Lung (tissue), 12 donors: ENCODE data around the gene ADARB1. TPM values are rescaled to one million over a fixed set of nuclear protein-coding genes. Genes with fewer than 3 reads are reported as not detected.
"Not testable (repeated sequence)": the region's sequence is repeated elsewhere in the genome, so short reads cannot be mapped to it uniquely, and the experiment has no call there.

Source experiments
- ATAC-seq: fragments of 200-7000 bp; cut with Tn5 transposase; one replicate; pipeline ENCODE4 v1.9.1; 2020; ENCODE audit warnings: moderate number of reproducible peaks; ENCODE audit not compliant: insufficient read depth, low FRiP score
- DNase-seq, 3 donors: peaks; one replicate each; pipeline ENCODE4 v3.0.0-alpha.2; 2013 to 2017
- H3K27ac ChIP-seq, 2 donors: one replicate each; pipeline ENCODE4 v1.5.1; 2013; ENCODE audit warnings: mild to moderate bottlenecking in 2 of 2, moderate library complexity in 2 of 2, control low read depth in 1 of 2, inconsistent platforms in 1 of 2, low read depth in 1 of 2, low read length in 1 of 2
- H3K27me3 ChIP-seq, 3 donors: one replicate each; pipeline ENCODE4 v1.5.1; 2013; ENCODE audit warnings: low read length in 2 of 3; ENCODE audit not compliant: control insufficient read depth in 3 of 3, insufficient read depth in 3 of 3
- H3K36me3 ChIP-seq, 4 donors: one replicate each; pipeline ENCODE4 v1.5.1; 2013; ENCODE audit warnings: low read length in 4 of 4, mild to moderate bottlenecking in 1 of 4, moderate library complexity in 1 of 4; ENCODE audit not compliant: control insufficient read depth in 4 of 4, insufficient read depth in 4 of 4
- H3K4me1 ChIP-seq, 5 donors: one replicate each; pipeline ENCODE4 v1.5.1; 2013; ENCODE audit warnings: low read length in 5 of 5, mild to moderate bottlenecking in 2 of 5, moderate library complexity in 1 of 5; ENCODE audit not compliant: control insufficient read depth in 5 of 5, insufficient read depth in 5 of 5
- H3K4me3 ChIP-seq: one replicate; pipeline ENCODE4 v1.5.1; 2013; ENCODE audit warnings: mild to moderate bottlenecking, control low read depth, moderate library complexity
- H3K9ac ChIP-seq, 2 donors: one replicate each; pipeline ENCODE4 v1.5.1; 2013; ENCODE audit warnings: low read length in 2 of 2, control low read depth in 1 of 2; ENCODE audit not compliant: insufficient read depth in 1 of 2
- H3K9me3 ChIP-seq, 4 donors: one replicate each; pipeline ENCODE4 v1.5.1; 2013; ENCODE audit warnings: low read length in 3 of 4, mild to moderate bottlenecking in 1 of 4, moderate library complexity in 1 of 4; ENCODE audit not compliant: control insufficient read depth in 4 of 4, insufficient read depth in 3 of 4
- CTCF ChIP-seq: IDR thresholded peaks from 2 replicates; pipeline ENCODE4 v1.5.1; 2012; ENCODE audit warnings: mild to moderate bottlenecking; ENCODE audit errors: control extremely low read depth, extremely low read depth
- WGBS, 2 donors: extraction: QIAGEN DNeasy Blood & Tissue Kit; methylation state at CpG; one replicate each; pipeline ENCODE4 v1.1.7; 2013; 5-methylcytosine and 5-hydroxymethylcytosine counted together
- polyA plus RNA-seq, 2 donors: library from polyadenylated mRNA; stranded (reverse); fragments of 200-250 nt; gene quantifications; one replicate each; pipeline ENCODE4 v1.2.1, GENCODE V29; 2013
- total RNA-seq, 2 donors: library from RNA; depleted of rRNA in 1 of 2; stranded (reverse); fragments of >200 nt in 1 of 2; gene quantifications; one replicate each; pipeline ENCODE4 v1.2.1, GENCODE V29; 2014 to 2021
- donor health status: control.
- donor health status: control.
- donor health status: Bipolar disorder and iron deficiency.
- donor health status: healthy.
- donor health status: DM: yes; HTN: yes; CAD: no.

The ADARB1 gene
- total and polyA plus RNA-seq, 4 donors, result 13.4 to 47.7 (median 32.6) TPM

DNA sequence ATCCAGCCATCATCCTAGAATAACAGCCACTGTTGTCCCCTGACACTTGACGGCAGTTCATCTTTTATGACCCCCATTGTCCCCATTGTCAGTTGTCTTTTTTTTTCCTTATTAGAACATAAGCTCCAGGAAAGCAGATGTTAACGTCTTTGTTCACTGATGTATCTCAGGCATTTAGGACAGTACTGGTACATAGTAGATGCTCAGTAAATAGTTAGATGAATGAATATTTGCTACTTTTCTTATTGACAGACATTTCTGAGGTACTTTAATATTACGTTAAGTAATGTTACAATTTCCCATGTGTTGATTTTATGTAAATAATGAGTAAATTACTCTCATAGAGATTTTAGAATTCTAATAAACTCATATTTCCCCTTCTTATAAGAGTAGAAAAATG, 69.5 kb downstream of the ADARB1 start:
- ATAC-seq (no peak), DNase-seq (no peak)
- Histone ChIP-seq H3K9me3 (no peaks in the 10 kb centered on the region), H3K36me3 (peaks cover 0 to 13% (median 1%) of the 10 kb centered on the region in 4 donors), H3K27me3 (no peaks in the 10 kb centered on the region), H3K4me3 (no peak overlapping the region), H3K9ac (no peak overlapping the region), H3K27ac (no peak overlapping the region), H3K4me1 (no peaks in the 10 kb centered on the region)
- 66 to 94% methylated on average over 3 of the region's 3 CpGs for WGBS, 2 donors
- TF ChIP-seq CTCF, result no peak

GRCh38 chr21:45145146-45145545, 70.8 kb downstream of the ADARB1 start:
- no peaks in the 10 kb centered on the region for H3K4me1 ChIP-seq
- H3K9ac ChIP-seq, result no peak overlapping the region
- TF ChIP-seq CTCF, result no peak
- WGBS, 2 donors, result 88 to 96% methylated on average over 9 of the region's 9 CpGs
- H3K4me3 ChIP-seq, result no peak overlapping the region
- H3K9me3 ChIP-seq, result no peaks in the 10 kb centered on the region
- no peaks in the 10 kb centered on the region for H3K27me3 ChIP-seq
- no peak for ATAC-seq
- peaks cover 0 to 13% (median 1%) of the 10 kb centered on the region in 4 donors for H3K36me3 ChIP-seq
- no peak overlapping the region for H3K27ac ChIP-seq
- DNase-seq, result no peak

- H3K4me3 ChIP-seq, H3K9me3 ChIP-seq, DNase-seq, H3K27me3 ChIP-seq, H3K9ac ChIP-seq, ATAC-seq, H3K4me1 ChIP-seq, H3K27ac ChIP-seq: not testable (repeated sequence)
- 96 to 97% methylated on average over 17 of the region's 17 CpGs for WGBS, 2 donors
- peaks cover 0 to 13% (median 1%) of the 10 kb centered on the region in 4 donors for H3K36me3 ChIP-seq
Measured at GRCh38 chr21:45145846-45146245, 71.5 kb downstream of the ADARB1 start.

DNA sequence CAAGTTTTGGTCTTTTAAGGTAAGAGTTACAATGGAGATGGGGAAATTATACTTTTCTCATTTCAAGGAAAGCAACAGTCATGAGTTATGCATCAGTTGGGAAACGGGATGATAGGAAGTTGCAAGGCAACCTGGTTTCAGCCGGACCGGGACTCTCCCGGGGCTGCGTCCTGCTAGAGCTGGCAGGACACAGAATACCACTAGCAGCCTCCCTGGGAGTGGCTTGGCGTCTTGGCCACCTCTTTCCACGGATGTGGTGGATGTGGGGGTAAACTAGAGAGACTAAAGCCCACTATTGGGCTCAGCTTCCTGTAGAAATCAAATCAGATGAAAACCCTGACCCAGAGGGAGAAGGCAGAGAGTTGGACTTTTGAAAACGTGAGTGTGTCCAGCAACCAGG, 71.9 kb downstream of the ADARB1 start:
- ATAC-seq (no peak), DNase-seq (no peak)
- Histone ChIP-seq H3K27me3 (no peaks in the 10 kb centered on the region), H3K4me3 (no peak overlapping the region), H3K27ac (no peak overlapping the region), H3K9me3 (no peaks in the 10 kb centered on the region), H3K4me1 (peaks cover 0 to 5% (median 3%) of the 10 kb centered on the region in 5 donors), H3K9ac (no peak overlapping the region), H3K36me3 (peaks cover 0 to 13% (median 1%) of the 10 kb centered on the region in 4 donors)
- no peak for TF ChIP-seq CTCF
- 66 to 75% methylated on average over 8 of the region's 8 CpGs for WGBS, 2 donors
